ENCODE results near the gene TRDN.
"Not testable (repeated sequence)": the region's sequence is repeated elsewhere in the genome, so short reads cannot be mapped to it uniquely, and the experiment has no call there.

The TRDN gene

DNA sequence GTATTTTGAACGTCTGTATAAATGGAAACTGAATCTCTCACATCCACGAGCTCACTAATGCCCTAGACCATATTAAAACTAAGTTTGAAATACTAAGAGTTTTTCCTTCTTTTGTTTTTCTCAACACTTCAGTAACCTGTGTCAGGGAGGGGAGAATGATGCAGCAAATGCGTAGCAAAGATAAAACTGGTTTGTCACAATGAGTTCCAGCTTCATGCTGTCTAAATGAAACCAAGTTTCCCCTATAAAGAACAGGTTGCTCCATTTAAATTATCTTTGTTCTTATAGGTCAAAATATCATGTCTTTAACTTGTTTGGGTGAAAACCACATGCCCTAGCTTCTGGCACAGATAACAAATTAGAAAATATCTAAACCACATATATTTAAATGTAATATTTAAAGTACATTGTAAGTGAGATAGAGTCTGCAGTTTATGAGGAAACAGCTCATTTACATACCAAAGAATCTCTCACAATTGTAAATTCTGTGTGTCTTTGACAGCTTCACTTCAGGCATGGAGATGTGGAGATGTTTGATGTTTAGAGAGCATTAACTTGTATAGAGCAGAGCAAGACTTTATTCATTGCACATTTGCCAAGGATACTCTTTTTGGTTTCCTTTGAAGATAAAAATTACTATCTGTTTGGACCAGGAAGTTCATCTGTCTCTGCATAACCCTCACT, 7.3 kb downstream of the TRDN start:
- no peak for DNase-seq

DNA sequence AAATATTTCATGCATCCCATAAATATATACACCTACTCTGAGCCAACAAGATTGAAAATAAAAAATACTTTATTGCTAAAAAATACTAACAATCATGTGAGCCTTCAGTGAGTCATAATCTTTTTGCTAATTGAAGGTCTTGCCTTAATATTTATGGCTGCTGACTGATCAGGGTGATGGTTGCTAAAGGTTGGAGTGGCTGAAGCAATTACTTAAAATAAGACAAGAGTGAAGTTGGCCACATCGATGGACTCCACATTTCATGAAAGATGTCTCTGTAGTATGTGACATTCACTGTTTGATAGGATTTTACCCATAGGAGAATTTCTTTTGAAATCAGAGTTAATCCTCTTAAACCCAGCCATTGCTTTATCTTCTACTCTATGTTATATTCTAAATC, 11.1 kb downstream of the TRDN start:
- DNase-seq = no peak

DNA sequence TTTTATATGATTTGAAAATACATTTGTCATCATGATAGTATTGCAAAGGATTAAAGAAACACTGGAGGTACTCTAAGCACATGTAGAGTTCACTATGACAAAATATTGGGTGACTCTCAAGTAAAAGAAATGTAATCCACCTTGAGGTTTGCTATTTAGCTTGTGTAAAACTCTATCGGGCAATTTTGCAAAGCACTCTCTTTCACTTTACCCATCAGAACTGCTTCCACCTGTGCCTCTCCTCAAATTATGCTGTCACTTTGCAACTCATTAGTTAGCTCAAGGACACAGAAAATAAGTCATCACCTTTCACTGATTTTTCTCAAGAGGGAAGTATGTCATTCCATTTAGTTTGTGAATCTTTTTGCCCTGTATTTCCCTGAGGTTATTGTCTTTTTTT, 14.0 kb downstream of the TRDN start:
- DNase-seq = no peak

DNA sequence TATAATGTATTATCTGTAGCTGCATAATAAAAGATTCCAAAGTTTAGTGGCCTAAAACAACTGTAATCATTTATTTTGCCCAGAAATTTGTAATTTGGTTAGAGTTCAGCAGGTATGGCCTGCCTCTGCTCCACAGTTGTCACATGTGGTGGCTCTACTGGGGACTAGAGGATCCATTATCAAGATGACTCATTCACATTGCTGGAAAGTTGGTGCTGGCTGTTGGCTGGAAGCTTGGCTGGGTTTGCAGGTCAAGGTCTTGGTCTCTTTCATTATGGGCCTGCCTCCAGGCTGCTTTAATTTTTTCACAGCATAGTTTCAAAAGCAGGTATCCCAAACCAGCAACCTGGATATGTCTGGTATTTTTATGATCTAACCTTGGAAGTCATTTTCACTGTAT, 17.6 kb downstream of the TRDN start:
- DNase-seq = no peak

DNA sequence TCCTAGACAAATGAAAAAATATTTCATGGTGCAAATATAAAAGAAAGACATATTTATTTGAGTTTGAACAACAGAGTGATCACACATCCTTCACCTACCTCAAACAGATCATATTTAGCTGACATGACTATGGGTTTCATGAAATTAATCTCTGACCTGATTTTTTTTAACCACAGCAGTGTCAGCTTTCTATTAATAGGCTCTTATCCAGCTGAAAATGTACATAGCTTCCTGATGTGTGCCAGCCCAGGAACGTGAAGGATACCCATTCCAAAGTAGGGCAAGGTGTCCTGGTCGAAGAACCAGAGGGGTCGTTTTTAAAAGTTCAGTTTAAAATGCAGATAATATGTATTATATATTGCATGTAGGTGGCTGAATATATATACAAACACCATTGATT, 19.8 kb downstream of the TRDN start:
- peak; percentile 6 for DNase-seq

DNA sequence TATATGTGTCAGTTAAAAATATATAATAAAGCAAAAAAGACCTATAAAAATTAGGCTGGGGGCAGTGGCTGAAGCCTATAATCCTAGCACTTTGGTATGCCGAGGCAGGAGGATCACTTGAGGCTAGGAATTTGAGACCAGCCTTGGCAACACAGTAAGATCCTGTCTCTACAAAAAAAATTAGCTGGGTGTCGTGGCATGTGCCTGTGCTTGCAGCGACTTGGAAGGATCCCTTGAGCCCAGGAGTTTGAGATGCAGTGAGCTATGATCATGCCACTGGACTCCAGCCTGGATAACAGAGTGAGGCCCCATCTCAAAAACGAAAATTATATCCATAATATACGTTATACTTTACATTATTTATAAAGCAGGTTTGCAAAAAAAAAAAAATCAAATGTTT, 20.7 kb downstream of the TRDN start:
- no peak for DNase-seq

DNA sequence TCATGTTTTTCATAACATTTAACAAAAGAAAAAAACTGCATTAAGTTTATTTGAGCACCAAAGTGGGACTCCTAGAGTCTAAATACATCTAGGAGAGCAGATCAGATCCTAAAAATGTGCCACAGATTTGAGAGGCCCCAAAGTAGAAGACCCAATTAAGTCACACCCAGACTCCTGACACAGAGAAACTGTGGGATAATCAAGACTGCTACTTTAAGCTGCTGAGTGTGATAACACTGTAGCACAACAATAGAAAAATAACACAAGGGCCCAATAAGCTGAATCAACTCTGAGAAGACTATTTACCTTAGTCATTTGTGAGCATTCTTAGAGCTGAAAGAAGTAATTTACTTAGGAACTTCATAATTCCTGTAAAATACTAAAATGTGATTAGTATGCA, 26.0 kb downstream of the TRDN start:
- DNase-seq = no peak

DNA sequence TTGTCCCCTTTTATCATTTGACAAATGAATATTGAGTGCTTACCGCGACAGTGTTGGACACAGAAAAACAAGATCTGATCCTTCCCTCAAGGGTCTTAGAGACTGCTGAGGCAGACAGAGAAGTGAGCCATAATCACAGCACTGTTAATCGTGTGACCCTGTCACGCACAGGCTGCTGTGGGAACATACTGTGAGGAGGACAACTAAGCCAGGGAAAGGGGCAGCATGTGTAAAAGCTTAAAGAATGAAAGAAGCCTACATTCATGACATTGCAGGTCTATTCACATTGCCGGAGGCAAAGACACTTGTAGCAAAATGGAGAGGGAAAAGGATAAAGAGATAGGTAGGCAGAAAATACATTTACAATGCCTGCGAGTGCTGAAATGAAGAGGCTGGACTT, 32.7 kb downstream of the TRDN start:
- DNase-seq = no peak

DNA sequence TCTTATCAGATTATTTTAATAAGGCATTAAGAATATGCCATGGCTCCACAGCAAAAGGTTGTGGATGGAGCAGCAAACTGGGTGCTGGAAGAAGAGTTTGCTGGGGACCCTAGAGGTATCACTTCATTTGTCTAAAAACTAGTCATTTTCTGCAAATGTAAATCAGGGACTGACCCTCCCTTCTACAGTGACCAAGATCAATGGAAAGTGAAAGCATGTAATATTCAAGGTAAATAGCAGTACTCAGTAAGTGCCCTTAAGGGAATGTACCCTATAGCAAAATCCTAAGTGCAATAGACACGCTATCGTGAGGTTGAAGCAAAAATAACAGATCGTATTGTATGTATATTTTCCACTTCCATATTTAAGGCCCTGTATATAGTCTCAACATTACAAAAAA, 38.7 kb downstream of the TRDN start:
- no peak for DNase-seq

DNA sequence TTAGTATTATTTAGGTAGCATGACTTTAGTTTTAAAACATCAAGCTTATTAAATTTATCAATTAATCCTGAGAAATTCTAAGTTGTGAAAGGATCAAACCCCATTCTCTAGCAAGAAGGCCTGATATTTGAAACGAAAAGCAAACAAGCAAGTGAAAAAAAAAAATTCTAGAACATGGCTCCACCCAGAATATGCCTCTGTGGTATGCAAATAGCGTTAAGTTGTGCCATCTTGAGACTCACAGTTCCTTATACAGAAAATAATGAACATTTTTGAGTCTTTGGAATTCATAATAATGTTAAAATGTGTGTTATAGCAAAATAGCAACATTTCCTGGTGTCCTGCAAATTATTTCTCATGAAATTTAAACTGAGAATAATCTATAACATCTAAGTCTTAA, 42.0 kb downstream of the TRDN start:
- no peak for DNase-seq

DNA sequence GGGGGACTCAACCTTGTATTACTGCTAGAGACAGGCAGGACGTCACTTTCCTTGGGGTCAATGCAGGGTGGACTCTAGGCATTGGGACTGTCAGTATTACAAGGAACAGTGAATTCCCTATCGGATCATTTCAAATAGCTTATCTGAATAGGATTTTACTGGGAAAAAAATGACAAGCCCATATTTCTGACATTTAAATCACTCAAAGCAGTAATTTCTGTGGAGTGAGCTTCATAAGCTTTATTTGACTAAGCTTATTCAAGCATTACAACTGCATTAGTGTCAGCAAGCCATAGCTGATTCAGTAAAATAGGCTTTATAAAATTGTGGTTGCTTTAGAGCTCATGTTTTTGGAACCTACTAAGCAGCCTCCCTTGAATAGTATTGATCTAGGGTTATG, 44.3 kb downstream of the TRDN start:
- DNase-seq = no peak

DNA sequence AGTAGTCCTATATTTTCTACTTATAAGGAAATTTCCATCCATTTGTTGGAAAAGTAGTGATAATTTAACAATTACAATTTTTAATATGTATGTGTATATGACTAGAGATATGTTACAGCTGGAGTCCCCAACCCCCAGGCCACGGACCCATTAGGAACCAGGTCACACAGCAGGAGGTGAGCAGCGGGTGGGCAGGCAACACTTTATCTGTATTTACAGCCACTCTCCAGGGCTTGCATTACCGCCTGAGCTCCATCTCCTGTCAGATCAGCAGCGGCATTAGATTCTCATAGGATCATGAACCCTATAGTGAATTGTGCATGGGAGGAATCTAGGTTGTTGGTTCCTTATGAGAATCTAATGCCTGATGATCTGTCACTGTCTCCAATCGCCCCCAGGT, 46.8 kb downstream of the TRDN start:
- no peak for DNase-seq

DNA sequence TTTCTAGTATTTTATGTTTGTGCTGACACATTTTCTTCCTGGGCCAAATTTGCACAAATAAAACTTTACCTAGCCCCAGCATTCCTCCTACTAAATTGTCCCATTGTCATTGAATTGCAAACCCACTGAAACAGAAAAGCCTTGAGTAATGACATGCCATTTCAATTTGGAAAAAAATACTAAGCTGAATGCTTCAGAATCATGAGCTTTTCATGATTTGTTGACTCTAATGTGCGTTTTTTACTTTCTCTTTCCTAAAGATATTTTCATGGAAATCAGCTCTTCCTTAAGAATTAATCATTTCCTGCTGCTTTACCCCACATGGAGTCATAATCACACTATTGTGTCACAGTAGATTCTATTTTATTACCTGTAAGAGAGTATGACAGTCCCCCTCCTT, 47.4 kb downstream of the TRDN start:
- DNase-seq = no peak

DNA sequence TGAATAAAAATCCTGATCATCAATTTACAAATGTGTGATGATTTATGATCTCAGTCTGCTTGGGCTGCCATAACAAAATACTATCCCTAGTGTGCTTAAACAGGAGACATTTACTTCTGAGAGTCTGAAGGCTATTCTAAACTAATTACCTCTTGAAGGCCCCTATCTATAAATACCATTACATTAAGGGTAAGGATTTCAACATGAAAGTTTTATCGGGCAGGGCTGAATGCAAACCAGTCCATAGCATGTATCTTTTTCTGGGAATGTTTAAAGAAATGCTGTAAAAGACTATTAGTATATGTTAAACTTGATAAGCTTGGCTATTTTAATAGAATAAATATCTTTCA, 48.2 kb downstream of the TRDN start:
- DNase-seq = no peak

DNA sequence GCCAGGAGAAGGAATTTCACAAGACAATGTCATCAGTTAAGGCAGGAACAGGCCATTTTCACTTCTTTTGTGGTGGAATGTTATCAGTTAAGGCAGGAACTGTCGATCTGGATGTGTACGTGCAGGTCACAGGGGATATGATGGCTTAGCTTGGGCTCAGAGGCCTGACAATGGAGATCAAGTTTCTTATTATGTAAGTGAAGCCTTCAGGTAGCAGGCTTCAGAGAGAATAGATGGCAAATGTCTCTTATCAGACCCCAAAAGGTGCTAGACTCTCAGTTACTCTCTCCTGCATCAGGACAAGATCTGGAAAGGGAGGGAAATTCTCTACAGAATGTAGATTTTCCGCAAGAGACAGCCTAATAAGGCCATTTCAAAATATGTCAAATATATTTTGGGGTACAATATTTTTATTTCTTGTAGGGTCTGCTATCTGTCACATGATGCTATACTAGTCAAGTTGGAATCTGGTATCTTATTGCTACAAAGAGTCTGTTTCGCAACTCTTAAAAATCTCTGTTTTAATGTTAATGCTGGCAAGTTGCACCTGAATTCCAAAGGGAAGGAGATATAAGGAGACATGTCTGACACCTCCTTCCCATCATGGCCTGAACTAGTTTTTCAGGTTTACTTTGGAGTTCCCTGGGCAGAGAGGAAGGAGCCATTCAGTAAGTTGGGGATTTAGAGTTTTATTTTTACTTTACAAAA, 48.8 kb downstream of the TRDN start:
- DNase-seq = no peak

DNA sequence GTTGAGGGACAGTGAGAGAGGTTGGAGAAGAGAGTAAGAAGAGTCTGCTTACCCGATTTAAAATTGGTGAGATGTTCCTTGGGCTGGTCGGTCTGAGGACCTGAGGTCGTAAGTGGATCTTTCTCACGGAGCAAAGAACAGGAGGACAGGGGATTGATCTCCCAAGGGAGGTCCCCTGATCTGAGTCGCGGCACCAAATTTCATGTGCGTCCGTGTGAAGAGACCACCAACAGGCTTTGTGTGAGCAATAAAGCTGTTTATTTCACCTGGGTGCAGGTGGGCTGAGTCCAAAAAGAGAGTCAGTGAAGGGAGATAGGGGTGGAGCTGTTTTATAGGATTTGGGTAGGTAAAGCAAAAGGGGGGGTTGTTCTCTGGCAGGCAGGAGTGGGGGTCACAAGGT, 49.3 kb downstream of the TRDN start:
- DNase-seq = not testable (repeated sequence)

DNA sequence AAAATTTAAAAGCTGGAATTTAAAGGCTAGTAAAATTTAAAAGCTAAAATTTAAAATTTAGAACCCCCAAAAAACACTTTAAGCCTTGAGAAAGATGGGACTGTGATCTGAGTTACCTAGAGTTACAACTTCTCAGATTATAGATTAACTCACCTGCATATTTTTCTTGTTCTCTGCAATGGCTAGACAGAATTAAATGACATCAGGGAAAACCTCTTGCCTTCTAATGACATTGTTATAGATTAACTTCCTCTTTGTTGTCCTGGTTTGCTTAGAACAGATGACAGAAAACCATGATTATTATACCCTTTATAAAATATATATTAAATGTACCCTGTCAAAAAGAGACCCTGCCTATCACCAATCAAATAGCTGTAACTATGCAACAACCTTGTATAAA, 56.4 kb downstream of the TRDN start:
- DNase-seq = no peak

DNA sequence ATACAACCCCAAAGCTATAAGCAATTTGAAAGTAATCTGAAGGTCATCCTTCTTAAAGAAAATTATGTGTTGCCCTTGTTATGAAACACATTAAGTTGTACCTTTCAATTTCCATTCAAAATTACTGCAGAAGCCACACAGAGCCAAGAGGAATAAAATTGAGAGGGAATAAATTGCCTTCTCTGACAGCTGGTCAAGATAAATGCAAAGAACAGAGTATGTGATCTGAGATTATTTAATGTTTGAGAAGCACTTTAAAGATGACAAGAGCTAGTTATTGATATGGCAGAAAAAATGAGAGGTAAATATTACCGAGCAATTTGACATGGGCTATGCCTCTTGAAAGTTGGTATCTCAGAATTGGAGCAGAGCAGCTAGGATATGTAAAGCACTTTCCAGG, 61.6 kb downstream of the TRDN start:
- no peak for DNase-seq

DNA sequence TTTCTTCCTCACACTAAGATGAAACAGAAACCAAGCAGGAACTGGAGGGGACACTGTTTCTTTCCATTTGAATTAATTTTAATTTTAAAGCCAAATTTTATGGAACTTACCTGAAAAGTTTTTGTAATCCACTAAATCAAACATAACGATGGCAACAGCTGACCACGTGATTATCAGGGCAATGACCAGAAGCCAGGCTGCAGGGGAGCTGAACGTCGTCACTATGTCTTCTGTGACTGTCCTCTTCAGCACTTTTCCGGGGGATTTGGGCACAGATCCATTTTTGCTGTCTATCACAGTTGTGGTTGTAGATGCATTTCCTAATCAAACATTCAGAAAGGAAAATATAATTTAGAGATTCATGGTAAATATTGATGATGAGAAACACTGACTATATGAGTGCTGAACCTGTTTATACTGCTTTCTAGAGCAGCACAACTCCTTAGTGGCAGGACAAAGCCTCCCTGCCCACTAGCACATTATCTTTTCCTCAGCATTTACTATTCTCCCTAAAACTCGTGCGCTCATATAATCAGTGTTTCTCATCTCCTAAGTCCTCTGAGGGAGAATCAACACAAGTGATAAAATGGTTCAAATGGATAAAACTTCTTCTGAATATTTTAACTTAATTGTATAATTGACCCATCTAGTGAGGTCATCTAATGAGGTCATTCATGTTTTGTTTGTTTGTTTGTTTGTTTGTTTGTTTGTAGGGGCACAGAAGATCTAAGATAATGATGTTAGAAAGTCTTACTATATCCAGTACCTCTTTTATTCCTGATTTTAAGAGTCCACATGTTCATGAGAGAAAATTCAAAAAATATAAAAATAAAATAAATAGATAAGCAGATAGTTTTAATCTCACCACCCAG, 65.7 kb downstream of the TRDN start:
- DNase-seq = peak; percentile 77

DNA sequence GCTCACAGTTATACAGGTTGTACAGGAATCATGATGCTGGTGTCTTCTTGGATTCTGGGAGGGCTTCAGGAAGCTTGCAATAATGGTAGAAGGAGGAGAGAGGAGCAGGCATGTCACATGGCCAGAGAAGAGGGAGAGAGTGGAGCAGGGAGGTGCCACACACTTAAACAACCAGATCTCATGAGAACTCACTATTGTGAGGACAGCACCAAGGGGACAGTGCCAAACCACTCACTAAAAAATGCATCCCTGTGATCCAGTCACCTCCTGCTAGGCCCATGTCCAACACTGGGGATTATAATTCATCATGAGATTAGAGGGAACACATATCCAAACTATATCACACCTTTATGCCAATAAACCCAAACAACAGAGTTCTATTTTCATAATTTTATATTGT, 67.2 kb downstream of the TRDN start:
- peak; percentile 34 for DNase-seq

DNA sequence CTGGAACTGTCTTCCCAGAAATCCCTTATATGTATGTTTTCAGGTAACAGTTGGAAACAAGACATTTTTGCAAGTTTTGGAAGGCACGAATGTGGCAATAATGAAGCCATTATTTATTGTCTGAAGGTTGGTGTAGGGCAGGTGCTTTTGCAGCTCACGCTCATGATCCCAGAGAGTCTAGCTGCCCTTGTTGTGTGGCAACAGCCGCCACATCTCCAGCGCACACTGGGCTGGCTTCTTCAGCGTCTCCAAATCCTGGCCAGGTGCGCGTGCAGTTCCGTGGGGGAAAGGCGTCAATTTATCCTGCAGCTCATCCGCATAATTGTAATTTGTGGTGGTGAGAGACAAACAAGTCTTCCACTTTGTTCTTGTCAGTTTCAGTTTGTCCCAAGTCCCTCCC, 71.2 kb downstream of the TRDN start:
- DNase-seq = no peak

DNA sequence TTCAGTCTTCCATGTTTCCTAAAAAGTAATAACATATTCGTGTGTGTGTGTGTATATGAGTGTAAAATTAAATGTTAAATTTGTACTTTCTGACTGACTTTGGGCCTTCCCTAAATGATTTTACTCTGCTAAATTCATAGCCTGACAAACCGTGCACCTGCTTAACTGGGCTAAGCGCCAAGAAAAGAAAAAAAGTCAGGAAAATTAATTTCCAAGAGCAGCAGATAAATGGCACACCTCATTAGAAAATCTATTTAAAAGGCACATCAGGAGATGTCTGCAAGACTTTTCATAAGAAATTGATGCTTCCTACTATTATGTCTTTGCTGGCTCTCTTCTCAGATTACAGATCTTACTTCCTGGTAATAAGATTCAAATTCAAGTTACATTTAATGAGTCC, 72.4 kb downstream of the TRDN start:
- DNase-seq = peak; percentile 45

DNA sequence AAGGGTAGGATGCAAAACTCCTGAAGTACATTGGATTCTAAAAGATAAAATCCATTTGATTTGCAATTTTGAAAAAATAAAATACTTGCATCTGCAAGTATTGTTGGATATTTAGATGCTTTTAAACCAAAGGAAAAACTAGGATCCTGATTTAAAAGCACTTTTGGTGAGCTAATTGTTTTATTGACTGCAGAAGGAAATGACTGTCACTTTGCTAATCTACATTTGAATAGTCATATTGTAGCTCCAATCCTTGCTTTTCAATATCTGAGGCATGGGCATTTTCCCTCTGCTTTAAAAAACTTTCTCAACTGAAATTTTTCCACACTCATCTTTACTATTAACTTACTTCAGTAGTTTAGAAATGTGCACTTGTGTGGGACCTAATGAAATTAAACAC, 74.1 kb downstream of the TRDN start:
- DNase-seq = no peak

DNA sequence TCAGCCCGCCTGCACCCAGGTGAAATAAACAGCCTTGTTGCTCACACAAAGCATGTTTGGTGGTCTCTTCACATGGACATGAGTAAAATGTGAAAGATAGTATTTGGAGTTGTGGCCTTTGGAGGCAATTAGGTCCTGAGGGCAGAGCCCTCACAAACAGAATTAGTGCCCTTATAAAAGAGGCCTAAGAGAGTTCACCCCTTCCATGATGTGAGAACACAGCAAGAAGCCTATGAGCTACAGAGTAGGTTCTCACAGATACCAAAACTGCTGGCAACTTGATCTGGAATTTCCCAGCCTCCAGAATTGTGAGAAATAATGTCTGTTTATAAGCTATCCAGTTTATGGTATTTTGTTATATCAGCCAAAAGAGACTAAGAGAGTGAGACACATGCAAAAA, 74.5 kb downstream of the TRDN start:
- no peak for DNase-seq
